GM08714 (cell line): ENCODE data around the gene ADGRL4.

Source experiments
- H3K4me3 ChIP-seq: fragments of 200-500 bp; sonication (Bioruptor generic); 2 replicates; pipeline ENCODE4 v1.5.1; 2014; ENCODE audit warnings: mild to moderate bottlenecking, low read length, inconsistent platforms
- ZNF274 ChIP-seq: IDR thresholded peaks from 2 replicates; pipeline ENCODE4 v1.6.1; 2012; ENCODE audit warnings: mild to moderate bottlenecking, low read depth, low read length

The ADGRL4 gene

GRCh38 chr1:79006564-79006963 lies at the start of gene ADGRL4:
Gene ADGRL4 (minus strand): TSS chr1:79006730. CDS start chr1:79006654, 76 bp downstream.
- H3K4me3 ChIP-seq: no peak within 1 kb of the TSS
- TF ChIP-seq ZNF274: no peak

- H3K4me3 ChIP-seq: no peak overlapping the region
- no peak for TF ChIP-seq ZNF274
Observed at GRCh38 chr1:79055856-79056255, 49.3 kb upstream of the ADGRL4 start.

GRCh38 chr1:79052829-79053449 lies 46.4 kb upstream of the ADGRL4 start:
- peak overlapping the region; percentile 71; the same call in 1 of the 2 replicates for H3K4me3 ChIP-seq
- TF ChIP-seq ZNF274: no peak

- no peak overlapping the region for H3K4me3 ChIP-seq
- TF ChIP-seq ZNF274: no peak
Observed at GRCh38 chr1:79044974-79045650, 38.6 kb upstream of the ADGRL4 start.

- no peak for TF ChIP-seq ZNF274
- H3K4me3 ChIP-seq: no peak overlapping the region
Observed at GRCh38 chr1:79043506-79043905, 37.0 kb upstream of the ADGRL4 start.

- H3K4me3 ChIP-seq: no peak overlapping the region
- no peak for TF ChIP-seq ZNF274
Observed at GRCh38 chr1:79042539-79042938, 36.0 kb upstream of the ADGRL4 start.

GRCh38 chr1:79042117-79042516 lies 35.6 kb upstream of the ADGRL4 start:
- TF ChIP-seq ZNF274: no peak

GRCh38 chr1:79041666-79042065 lies 35.1 kb upstream of the ADGRL4 start:
- no peak overlapping the region for H3K4me3 ChIP-seq
- TF ChIP-seq ZNF274: no peak

More at GRCh38 chr1:79042117-79042516, 35.6 kb upstream of the ADGRL4 start:
- no peak overlapping the region for H3K4me3 ChIP-seq

- TF ChIP-seq ZNF274: no peak
- no peak overlapping the region for H3K4me3 ChIP-seq
Observed at GRCh38 chr1:79040424-79041082, 34.0 kb upstream of the ADGRL4 start.

- no peak for TF ChIP-seq ZNF274
- no peak overlapping the region for H3K4me3 ChIP-seq
Observed at GRCh38 chr1:79037085-79037484, 30.6 kb upstream of the ADGRL4 start.

GRCh38 chr1:79012500-79012899 lies 6.0 kb upstream of the ADGRL4 start:
- no peak for TF ChIP-seq ZNF274
- H3K4me3 ChIP-seq: no peak overlapping the region

- no peak overlapping the region for H3K4me3 ChIP-seq
- TF ChIP-seq ZNF274: no peak
Observed at GRCh38 chr1:79010589-79010988, 4.1 kb upstream of the ADGRL4 start.

GRCh38 chr1:79005945-79006344 lies 585 bp downstream of the ADGRL4 start:
- TF ChIP-seq ZNF274: no peak
- no peak overlapping the region for H3K4me3 ChIP-seq

- TF ChIP-seq ZNF274: no peak
- no peak overlapping the region for H3K4me3 ChIP-seq
Observed at GRCh38 chr1:79004916-79005315, 1.6 kb downstream of the ADGRL4 start.

GRCh38 chr1:78996791-78997190 lies 9.7 kb downstream of the ADGRL4 start:
- H3K4me3 ChIP-seq: no peak overlapping the region
- no peak for TF ChIP-seq ZNF274
